GM10248 (cell line): ENCODE results near the gene DLG2.

ENCODE experiments used
- CTCF ChIA-PET: fragments of 300-600 bp; sonication (Branson Sonifier 250); formaldehyde crosslinking; extraction: SDS; loops from one replicate; lab custom pipeline; 2021; ENCODE audit warnings: antibody characterized with exemption; lab: Yijun Ruan, JAX
- POLR2A ChIA-PET: fragments of 350-650 bp; sonication (Branson Sonifier 250); formaldehyde crosslinking; extraction: SDS; loops from one replicate; lab custom pipeline; 2020; ENCODE audit warnings: antibody characterized with exemption; lab: Yijun Ruan, JAX
- DNase-seq: peaks from one replicate; pipeline ENCODE4 v3.0.0; 2012; ENCODE audit errors: extremely low spot score
- CTCF ChIP-seq: IDR thresholded peaks from 2 replicates; pipeline ENCODE4 v1.5.1; 2012; ENCODE audit warnings: mild to moderate bottlenecking, low read depth; ENCODE audit errors: extremely low read depth, missing control alignments, control extremely low read depth

The DLG2 gene

GRCh38 chr11:84264066-84264465 lies 1363.1 kb downstream of the DLG2 start:
- DNase-seq: no peak
- no peak for TF ChIP-seq CTCF
- POLR2A ChIA-PET: no interaction called here
- CTCF ChIA-PET: interaction anchor here (5.8 kb wide), 1 partner anchor 427 kb away, joined by 39 read pairs; no protein-coding TSS in a partner anchor

GRCh38 chr11:84261707-84262106 lies 1365.4 kb downstream of the DLG2 start:
- ChIA-PET POLR2A (no interaction called here), CTCF (interaction anchor here (0.7 to 5.8 kb wide), 9 partner anchors 10 to 434 kb away, joined by 3 to 39 read pairs (median 4); no protein-coding TSS in a partner anchor)
- TF ChIP-seq CTCF: no peak
- DNase-seq: no peak

GRCh38 chr11:84260862-84261261 lies 1366.3 kb downstream of the DLG2 start:
- no peak for DNase-seq
- CTCF ChIA-PET: interaction anchor here (0.7 to 5.8 kb wide), 5 partner anchors 11 to 424 kb away, joined by 3 to 39 read pairs (median 5); no protein-coding TSS in a partner anchor
- no peak for TF ChIP-seq CTCF
- POLR2A ChIA-PET: no interaction called here

GRCh38 chr11:84256618-84257017 lies 1370.5 kb downstream of the DLG2 start:
- ChIA-PET POLR2A (no interaction called here), CTCF (interaction anchor here (1.9 to 2.0 kb wide), 2 partner anchors 8 to 420 kb away, joined by 6 to 8 read pairs; no protein-coding TSS in a partner anchor)
- TF ChIP-seq CTCF: no peak
- no peak for DNase-seq

GRCh38 chr11:84255483-84255882 lies 1371.7 kb downstream of the DLG2 start:
- no peak for DNase-seq
- CTCF ChIA-PET: interaction anchor here (3.8 kb wide), 1 partner anchor 13 kb away, joined by 15 read pairs; no protein-coding TSS in a partner anchor
- no peak for TF ChIP-seq CTCF
- POLR2A ChIA-PET: no interaction called here

- POLR2A ChIA-PET: no interaction called here
- DNase-seq: no peak
- TF ChIP-seq CTCF: no peak
- CTCF ChIA-PET: interaction anchor here (1.5 to 4.8 kb wide), 2 partner anchors 9 to 21 kb away, joined by 3 to 20 read pairs; no protein-coding TSS in a partner anchor
Observed at GRCh38 chr11:84250834-84251613, 1376.1 kb downstream of the DLG2 start.
